ENCODE results near the gene MPDZ.

The MPDZ gene

DNA sequence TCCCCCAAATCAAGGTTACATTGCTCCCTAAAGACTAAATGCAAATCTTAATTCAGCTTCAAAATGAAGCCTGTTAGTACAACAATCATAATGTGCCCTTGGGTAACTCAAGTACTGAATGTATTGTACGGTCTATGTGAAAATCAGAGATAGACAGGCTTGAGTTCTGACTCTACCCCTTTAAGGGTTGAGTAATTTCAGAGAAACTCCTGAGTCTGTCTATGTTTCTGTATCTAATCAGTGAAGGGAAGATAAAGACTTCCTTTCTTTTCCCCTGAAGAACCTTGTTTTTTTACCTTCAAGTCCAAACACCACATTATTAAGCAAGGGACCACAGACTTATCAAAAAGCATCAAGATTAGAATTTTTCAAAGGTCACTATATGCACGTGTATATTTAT is 108.2 kb downstream of the MPDZ start:
- Histone ChIP-seq H3K27me3 (ENCODE audit: low read length) (no peaks in the 10 kb centered on the region), H3K36me3 (ENCODE audit: low read length) (no peaks in the 10 kb centered on the region), H3K9me3 (ENCODE audit: insufficient read depth, low read length) (no peaks in the 10 kb centered on the region), H3K4me2 (ENCODE audit: low read depth, low read length, poor library complexity, severe bottlenecking) (no peak overlapping the region), H3K9ac (ENCODE audit: low read length) (no peak overlapping the region), H3K27ac (ENCODE audit: low read depth, low read length) (no peak overlapping the region), H3K9me2 (replicated peaks; ENCODE audit: insufficient read depth, low read length) (no peaks in the 10 kb centered on the region), H3K4me3 (ENCODE audit: insufficient read depth, low read length, poor library complexity, severe bottlenecking) (no peak overlapping the region), H3K79me2 (ENCODE audit: insufficient read depth, low read length) (no peaks in the 10 kb centered on the region), H3F3A (ENCODE audit: insufficient read depth) (no peaks in the 10 kb centered on the region), H2AFZ (ENCODE audit: low read depth, low read length, severe bottlenecking) (no peak overlapping the region), H4K20me1 (ENCODE audit: low read depth, low read length) (no peaks in the 10 kb centered on the region)
- TF ChIP-seq EZH2phosphoT487 (conservative IDR thresholded peaks at IDR 0.05; ENCODE audit: low read length): no peak
- TF ChIP-seq, protein P1, sequence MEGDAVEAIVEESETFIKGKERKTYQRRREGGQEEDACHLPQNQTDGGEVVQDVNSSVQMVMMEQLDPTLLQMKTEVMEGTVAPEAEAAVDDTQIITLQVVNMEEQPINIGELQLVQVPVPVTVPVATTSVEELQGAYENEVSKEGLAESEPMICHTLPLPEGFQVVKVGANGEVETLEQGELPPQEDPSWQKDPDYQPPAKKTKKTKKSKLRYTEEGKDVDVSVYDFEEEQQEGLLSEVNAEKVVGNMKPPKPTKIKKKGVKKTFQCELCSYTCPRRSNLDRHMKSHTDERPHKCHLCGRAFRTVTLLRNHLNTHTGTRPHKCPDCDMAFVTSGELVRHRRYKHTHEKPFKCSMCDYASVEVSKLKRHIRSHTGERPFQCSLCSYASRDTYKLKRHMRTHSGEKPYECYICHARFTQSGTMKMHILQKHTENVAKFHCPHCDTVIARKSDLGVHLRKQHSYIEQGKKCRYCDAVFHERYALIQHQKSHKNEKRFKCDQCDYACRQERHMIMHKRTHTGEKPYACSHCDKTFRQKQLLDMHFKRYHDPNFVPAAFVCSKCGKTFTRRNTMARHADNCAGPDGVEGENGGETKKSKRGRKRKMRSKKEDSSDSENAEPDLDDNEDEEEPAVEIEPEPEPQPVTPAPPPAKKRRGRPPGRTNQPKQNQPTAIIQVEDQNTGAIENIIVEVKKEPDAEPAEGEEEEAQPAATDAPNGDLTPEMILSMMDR (IDR thresholded peaks at IDR 0.05; ENCODE audit: insufficient read depth, low read length, poor library complexity, severe bottlenecking): no peak

DNA sequence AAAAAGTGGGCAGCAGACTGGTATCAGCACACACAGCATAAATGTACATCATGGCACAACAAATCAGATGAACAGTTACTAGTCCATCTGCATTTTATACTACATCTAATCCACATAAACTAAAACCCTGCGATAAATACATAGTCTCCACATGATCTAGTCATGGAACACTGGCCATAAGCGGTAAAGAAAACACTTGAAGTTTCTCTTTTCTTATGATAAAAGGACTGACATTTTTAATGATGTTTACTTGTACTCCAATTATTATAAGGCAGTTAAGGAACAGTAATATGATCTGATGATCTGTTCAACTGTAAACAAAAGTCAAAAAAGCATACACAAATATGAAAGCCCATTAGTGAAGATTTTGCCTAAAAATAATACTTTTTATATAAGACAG is 112.5 kb downstream of the MPDZ start:
- H3K9me3 ChIP-seq (ENCODE audit: insufficient read depth, low read length): no peaks in the 10 kb centered on the region
- no peaks in the 10 kb centered on the region for H3K36me3 ChIP-seq (ENCODE audit: low read length)
- no peak overlapping the region for H3K4me3 ChIP-seq (ENCODE audit: insufficient read depth, low read length, poor library complexity, severe bottlenecking)
- H2AFZ ChIP-seq (ENCODE audit: low read depth, low read length, severe bottlenecking): no peak overlapping the region
- TF ChIP-seq, protein P1 (IDR thresholded peaks at IDR 0.05; ENCODE audit: insufficient read depth, low read length, poor library complexity, severe bottlenecking): no peak
- TF ChIP-seq EZH2phosphoT487 (conservative IDR thresholded peaks at IDR 0.05; ENCODE audit: low read length): no peak
- H3K27ac ChIP-seq (ENCODE audit: low read depth, low read length): no peak overlapping the region
- no peaks in the 10 kb centered on the region for H3K79me2 ChIP-seq (ENCODE audit: insufficient read depth, low read length)
- H3K27me3 ChIP-seq (ENCODE audit: low read length): no peaks in the 10 kb centered on the region
- no peaks in the 10 kb centered on the region for H4K20me1 ChIP-seq (ENCODE audit: low read depth, low read length)
- H3K9ac ChIP-seq (ENCODE audit: low read length): no peak overlapping the region
- H3F3A ChIP-seq (ENCODE audit: insufficient read depth): no peaks in the 10 kb centered on the region
- no peak overlapping the region for H3K4me2 ChIP-seq (ENCODE audit: low read depth, low read length, poor library complexity, severe bottlenecking)
- H3K9me2 ChIP-seq (replicated peaks; ENCODE audit: insufficient read depth, low read length): no peaks in the 10 kb centered on the region

DNA sequence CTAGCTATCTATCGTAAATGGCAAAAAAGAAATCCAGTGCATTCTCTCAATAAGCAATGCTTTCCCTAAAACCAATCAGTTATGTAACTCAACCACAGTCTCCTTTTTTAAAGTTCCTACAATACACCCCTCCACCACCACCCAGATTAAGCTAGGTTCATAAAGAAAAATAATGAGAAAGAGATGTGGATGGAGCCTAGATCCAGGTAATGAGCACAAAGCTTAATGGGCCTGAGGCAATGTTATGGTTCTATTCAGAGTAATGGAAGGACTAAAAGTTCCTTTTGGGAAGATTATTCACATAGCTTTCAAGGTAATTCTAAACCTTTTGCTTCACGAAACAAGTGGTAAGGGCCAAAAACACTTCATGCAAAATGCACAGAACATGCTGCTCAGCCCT is 113.5 kb downstream of the MPDZ start:
- no peaks in the 10 kb centered on the region for H3K9me2 ChIP-seq (replicated peaks; ENCODE audit: insufficient read depth, low read length)
- H3K9ac ChIP-seq (ENCODE audit: low read length): no peak overlapping the region
- H3K9me3 ChIP-seq (ENCODE audit: insufficient read depth, low read length): no peaks in the 10 kb centered on the region
- no peak overlapping the region for H3K4me2 ChIP-seq (ENCODE audit: low read depth, low read length, poor library complexity, severe bottlenecking)
- no peaks in the 10 kb centered on the region for H3K36me3 ChIP-seq (ENCODE audit: low read length)
- no peak overlapping the region for H2AFZ ChIP-seq (ENCODE audit: low read depth, low read length, severe bottlenecking)
- H3K79me2 ChIP-seq (ENCODE audit: insufficient read depth, low read length): no peaks in the 10 kb centered on the region
- no peak overlapping the region for H3K27ac ChIP-seq (ENCODE audit: low read depth, low read length)
- H3K27me3 ChIP-seq (ENCODE audit: low read length): no peaks in the 10 kb centered on the region
- H3K4me3 ChIP-seq (ENCODE audit: insufficient read depth, low read length, poor library complexity, severe bottlenecking): no peak overlapping the region
- H4K20me1 ChIP-seq (ENCODE audit: low read depth, low read length): no peaks in the 10 kb centered on the region
- no peaks in the 10 kb centered on the region for H3F3A ChIP-seq (ENCODE audit: insufficient read depth)
- TF ChIP-seq, protein P1 (IDR thresholded peaks at IDR 0.05; ENCODE audit: insufficient read depth, low read length, poor library complexity, severe bottlenecking): no peak
- no peak for TF ChIP-seq EZH2phosphoT487 (conservative IDR thresholded peaks at IDR 0.05; ENCODE audit: low read length)

All from SU-DHL-6 (cell line).